HCT116 (cell line): Measurements from ENCODE around the gene IL11RA. TPM values are rescaled to one million over a fixed set of nuclear protein-coding genes. Genes with fewer than 3 reads are reported as not detected.
"Not testable (repeated sequence)": the region's sequence is repeated elsewhere in the genome, so short reads cannot be mapped to it uniquely, and the experiment has no call there.

Experiments used
- ATAC-seq: fragments of 200-7000 bp; cut with Tn5 transposase; 2 replicates; pipeline ENCODE4 v1.9.1; 2020; ENCODE audit warnings: mild to moderate bottlenecking, moderate library complexity
- BruUV-seq: library from RNA; stranded (reverse); fragments of 400-500 nt; replicated peaks from 2 replicates; lab custom pipeline; 2021; lab: Mats Ljungman, UMichigan
- CTCF ChIA-PET: fragments of 300-600 bp; sonication (Branson Sonifier 250); formaldehyde crosslinking; loops from one replicate; lab custom pipeline; 2021; ENCODE audit warnings: antibody characterized with exemption; lab: Charles Lee
- POLR2A ChIA-PET: fragments of 300-600, 350-600 bp; sonication (Branson Sonifier 250); formaldehyde crosslinking; loops from one replicate; lab custom pipeline; 2021; ENCODE audit warnings: antibody characterized with exemption; lab: Charles Lee
- RAD21 ChIA-PET, 2 experiments: fragments of 300-600 bp; sonication (Branson Sonifier 250); formaldehyde crosslinking; loops; one replicate each; lab custom pipeline; 2023; ENCODE audit warnings: low total read pairs in 2 of 2; ENCODE audit not compliant: uncharacterized antibody in 2 of 2, unreplicated experiment in 2 of 2, low non-redundant PET in 1 of 2; lab: Charles Lee
- DNase-seq: peaks from one replicate; pipeline ENCODE4 v3.0.0-alpha.2; 2010; ENCODE audit warnings: low read depth, low spot score
- H2AFZ ChIP-seq: fragments of 200-600 bp; shearing (Covaris generic), sonication (generic); 2 replicates; pipeline ENCODE4 v1.6.1; 2017; ENCODE audit warnings: low read depth, mixed run types, mixed read lengths, antibody characterized with exemption, low read length; ENCODE audit not compliant: poor library complexity, severe bottlenecking
- H3K27ac ChIP-seq: 2 replicates; pipeline ENCODE4 v1.5.1; 2012; ENCODE audit warnings: low read depth, low read length
- H3K27me3 ChIP-seq: fragments of 200-600 bp; sonication (generic); 2 replicates; pipeline ENCODE4 v1.6.1; 2016; ENCODE audit warnings: mixed run types, low read length, mixed read lengths; ENCODE audit not compliant: insufficient read depth
- H3K36me3 ChIP-seq, 2 experiments: fragments of 200-500 bp in 1 of 2; fragments of 200-600 bp in 1 of 2; sonication (Bioruptor generic) in 1 of 2; sonication (generic) in 1 of 2; 2 replicates each; pipeline versions ENCODE4 v1.5.1 to v1.6.1; 2014 to 2016; ENCODE audit warnings: low read length in 2 of 2, inconsistent platforms in 1 of 2, mixed read lengths in 1 of 2, mixed run types in 1 of 2; ENCODE audit not compliant: insufficient read depth in 2 of 2, control insufficient read depth in 1 of 2
- H3K4me1 ChIP-seq, 2 experiments: fragments of 200-600 bp in 1 of 2; sonication (generic) in 1 of 2; 2 replicates each; pipeline versions ENCODE4 v1.5.1 to v1.6.1; 2012 to 2017; ENCODE audit warnings: low read length in 2 of 2, inconsistent platforms in 1 of 2, mild to moderate bottlenecking in 1 of 2, mixed read lengths in 1 of 2, mixed run types in 1 of 2, moderate library complexity in 1 of 2; ENCODE audit not compliant: insufficient read depth in 2 of 2, control insufficient read depth in 1 of 2
- H3K4me2 ChIP-seq: fragments of 200-600 bp; sonication (generic); 2 replicates; pipeline ENCODE4 v1.6.1; 2017; ENCODE audit warnings: mixed run types, low read length, mixed read lengths
- H3K4me3 ChIP-seq, 2 experiments: fragments of 200-600 bp in 1 of 2; sonication (generic) in 1 of 2; replicated peaks in 1 of 2; 2 replicates each; pipeline ENCODE4 v1.5.1; 2011 to 2016; ENCODE audit warnings: low read length in 2 of 2, control low read depth in 1 of 2, low read depth in 1 of 2, mild to moderate bottlenecking in 1 of 2, mixed read lengths in 1 of 2, mixed run types in 1 of 2
- H3K79me2 ChIP-seq: fragments of 200-600 bp; sonication (generic); 2 replicates; pipeline ENCODE4 v1.6.1; 2017; ENCODE audit warnings: mild to moderate bottlenecking, mixed run types, low read length, moderate library complexity, mixed read lengths; ENCODE audit not compliant: insufficient read depth
- H3K9ac ChIP-seq: fragments of 200-600 bp; sonication (generic); 2 replicates; pipeline ENCODE4 v1.6.1; 2016; ENCODE audit warnings: low read length, mixed read lengths
- H3K9me2 ChIP-seq: fragments of 200-600 bp; sonication (generic), shearing (Covaris generic); 2 replicates; pipeline ENCODE4 v1.6.1; 2017; ENCODE audit warnings: mixed run types, mild to moderate bottlenecking, moderate library complexity; ENCODE audit not compliant: insufficient read depth
- H3K9me3 ChIP-seq, 2 experiments: fragments of 200-500 bp in 1 of 2; fragments of 200-600 bp in 1 of 2; sonication (Bioruptor generic) in 1 of 2; sonication (generic) in 1 of 2; 2 replicates each; pipeline ENCODE4 v1.6.1; 2014 to 2017; ENCODE audit warnings: low read length in 2 of 2, mixed read lengths in 2 of 2, inconsistent platforms in 1 of 2, low read depth in 1 of 2, mild to moderate bottlenecking in 1 of 2, mixed run types in 1 of 2, moderate library complexity in 1 of 2; ENCODE audit not compliant: control insufficient read depth in 1 of 2, insufficient read depth in 1 of 2
- H4K20me1 ChIP-seq: fragments of 200-600 bp; sonication (generic), shearing (Covaris generic); 2 replicates; pipeline ENCODE4 v1.6.1; 2017; ENCODE audit warnings: mixed run types, mild to moderate bottlenecking, moderate library complexity; ENCODE audit not compliant: insufficient read depth
- ELF1 ChIP-seq: IDR thresholded peaks from 2 replicates; pipeline ENCODE4 v1.6.1; 2012; ENCODE audit warnings: low read depth, borderline replicate concordance
- intact Hi-C: fragments of 100-400 bp; cut with micrococcal nuclease; formaldehyde crosslinking; loops from 2 replicates; pipeline ENCODE4 v1.10.0; 2022
- total RNA-seq: library from RNA; stranded (reverse); gene quantifications from one replicate; pipeline ENCODE4 v1.2.1, GENCODE V29; 2021; ENCODE audit not compliant: unreplicated experiment

The IL11RA gene
- total RNA-seq, 1 experiment from 2014 or later = 10.6 TPM

DNA sequence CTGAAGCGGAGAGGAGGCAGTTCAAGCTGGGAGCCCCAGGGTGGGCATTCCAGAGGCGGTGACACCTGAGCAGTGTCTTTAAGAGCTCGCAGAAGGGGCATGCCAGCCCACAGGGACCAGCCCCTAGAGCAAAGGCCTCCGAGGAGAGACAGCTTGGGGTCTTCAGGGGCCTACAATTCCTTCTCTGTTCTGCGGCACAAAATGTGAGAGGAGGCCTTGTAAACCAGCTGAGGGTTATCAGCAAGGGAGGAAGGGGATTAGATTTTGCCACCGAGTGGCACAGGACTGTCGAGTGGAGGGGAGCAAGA lies 13.9 kb upstream of the IL11RA start:
- Histone ChIP-seq H4K20me1 (no peaks in the 10 kb centered on the region), H3K27ac (peak overlapping the region; percentile 85), H3K36me3 (peaks cover 0 to 12% of the 10 kb centered on the region in 2 experiments; a peak in 2 of 4 replicates), H3K27me3 (no peaks in the 10 kb centered on the region), H3K4me1 (peaks cover 15 to 38% of the 10 kb centered on the region in 2 experiments; a peak in 3 of 4 replicates), H3K79me2 (peaks cover 27% of the 10 kb centered on the region), H3K9ac (peak overlapping the region; percentile 94), H3K4me3 (peak overlapping the region; percentile 94), H3K9me2 (no peaks in the 10 kb centered on the region), H2AFZ (no peak overlapping the region), H3K4me2 (peak overlapping the region; percentile 95), H3K9me3 (no peaks in the 10 kb centered on the region)
- ATAC-seq (no peak; the same call in 1 of the 2 replicates), DNase-seq (no peak)
- intact Hi-C loops = no loop called here
- TF ChIP-seq ELF1 = no peak
- no TSS peak for BruUV-seq
- ChIA-PET CTCF (interaction anchor here (0.7 to 2.5 kb wide), 3 partner anchors 9 to 34 kb away, joined by 3 to 9 read pairs (median 7); partner anchors contain the start of genes DCTN3 and GALT), RAD21 (no interaction called here), POLR2A (interaction anchor here (0.6 to 3.1 kb wide), 8 partner anchors 8 to 261 kb away, joined by 3 to 26 read pairs (median 8); partner anchors contain the start of genes ARID3C, DCTN3, GALT and IL11RA)

DNA sequence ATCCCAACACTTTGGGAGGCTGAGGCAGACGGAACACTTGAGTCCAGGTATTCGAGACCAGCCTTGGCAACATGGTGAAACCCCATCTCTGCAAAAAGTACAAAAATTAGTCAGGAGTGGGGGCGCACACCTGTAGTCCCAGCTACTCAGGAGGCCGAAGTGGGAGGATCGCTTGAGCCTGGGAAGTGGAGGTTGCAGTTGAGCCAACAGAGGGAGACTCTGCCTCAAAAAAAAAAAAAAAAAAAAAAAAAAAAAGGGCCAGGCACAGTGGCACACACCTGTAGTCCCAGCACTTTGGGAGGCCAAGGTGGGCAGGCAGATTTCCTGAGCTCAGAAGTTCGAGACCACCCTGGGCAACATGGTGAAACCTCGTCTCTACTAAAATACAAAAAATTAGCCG lies 12.7 kb upstream of the IL11RA start:
- H3K9me2 ChIP-seq, ATAC-seq, H3K4me2 ChIP-seq, H3K4me3 ChIP-seq, H3K27ac ChIP-seq, intact Hi-C loops, DNase-seq, H4K20me1 ChIP-seq, H2AFZ ChIP-seq, CTCF ChIA-PET, H3K9ac ChIP-seq, H3K9me3 ChIP-seq, BruUV-seq, H3K27me3 ChIP-seq: not testable (repeated sequence)
- Histone ChIP-seq H3K4me1 (peaks cover 14 to 31% of the 10 kb centered on the region in 2 experiments; a peak in 3 of 4 replicates), H3K36me3 (peaks cover 0 to 12% of the 10 kb centered on the region in 2 experiments; a peak in 2 of 4 replicates), H3K79me2 (peaks cover 27% of the 10 kb centered on the region)
- ChIA-PET RAD21 (interaction anchor here in 1 of 2 experiments (0.7 kb wide), 1 partner anchor 510 kb away, joined by 4 read pairs; no protein-coding TSS in a partner anchor), POLR2A (interaction anchor here (2.2 to 3.1 kb wide), 2 partner anchors 7 to 27 kb away, joined by 6 to 26 read pairs; partner anchors contain the start of genes GALT and RPP25L)
